Psoas muscle (tissue), 8 donors: ENCODE data around the gene ABCB4. TPM values are rescaled to one million over a fixed set of nuclear protein-coding genes. Genes with fewer than 3 reads are reported as not detected.

Source experiments
- ATAC-seq, 4 donors: fragments of 200-7000 bp; cut with Tn5 transposase; one replicate each; pipeline ENCODE4 v1.9.1; 2020; ENCODE audit warnings: moderate library complexity in 3 of 4, mild to moderate bottlenecking in 2 of 4
- DNase-seq, 2 donors: peaks; one replicate each; pipeline ENCODE4 v3.0.0-alpha.2; 2020
- H3K27ac ChIP-seq: fragments of 200-600 bp; one replicate; pipeline ENCODE4 v1.8.0; 2022
- H3K27me3 ChIP-seq, 3 donors: fragments of 200-600 bp in 1 of 3; one replicate each; pipeline versions ENCODE4 v1.6.1 to v1.8.0; 2013 to 2022; ENCODE audit warnings: low read length in 2 of 3, mild to moderate bottlenecking in 2 of 3, moderate library complexity in 1 of 3; ENCODE audit not compliant: insufficient read depth in 3 of 3
- H3K36me3 ChIP-seq, 2 donors: fragments of 200-600 bp in 1 of 2; one replicate each; pipeline versions ENCODE4 v1.6.1 to v1.8.0; 2013 to 2022; ENCODE audit warnings: low read depth in 1 of 2, mild to moderate bottlenecking in 1 of 2, moderate library complexity in 1 of 2; ENCODE audit not compliant: insufficient read depth in 1 of 2
- H3K4me1 ChIP-seq: fragments of 200-600 bp; one replicate; pipeline ENCODE4 v1.8.0; 2022
- H3K4me3 ChIP-seq: fragments of 200-600 bp; one replicate; pipeline ENCODE4 v1.8.0; 2022; ENCODE audit warnings: mild to moderate bottlenecking
- H3K9me3 ChIP-seq: fragments of 200-600 bp; one replicate; pipeline ENCODE4 v1.8.0; 2022
- WGBS, 3 donors: extraction: QIAGEN DNeasy Blood & Tissue Kit; methylation state at CpG; one replicate each; pipeline versions ENCODE4 v1.1.6 to v1.1.7; 2013; 5-methylcytosine and 5-hydroxymethylcytosine counted together
- intact Hi-C, 2 donors: fragments of 100-400 bp; cut with DNase I; formaldehyde crosslinking; loops; one replicate each; pipeline versions ENCODE4 v1.11.0 to v1.14.2; 2022
- long read RNA-seq, 2 donors: library from polyadenylated mRNA; unstranded; transcript quantifications; one replicate each; pipeline ENCODE4 v2.0.0, GENCODE V29; 2021
- polyA plus RNA-seq, 3 donors: library from polyadenylated mRNA; stranded (reverse); fragments of 200-250 nt; gene quantifications; one replicate each; pipeline ENCODE4 v1.2.3, GENCODE V29; 2013
- total RNA-seq, 4 donors: library from RNA; stranded (reverse); fragmentation: NEBNext Ultra II Directional in 2 of 4; extraction: Animal tissue kit (Norgen Biotek cat#: 25700) in 2 of 4; gene quantifications; one replicate each; pipeline versions ENCODE4 v1.2.1 to v1.2.4, GENCODE V29; 2021 to 2023
- TF ChIP-seq, protein P1 (sequence below): fragments of 200-600 bp; IDR thresholded peaks from one replicate; pipeline ENCODE4 v1.8.0; 2022; ENCODE audit warnings: antibody characterized with exemption
- donor health status: healthy with polysubstance abuse.
- donor health status: DM: no; HTN: no; CAD: no; lungs with moderate emphysema.
- donor health status: Bipolar disorder and iron deficiency.
- donor health status: healthy.
- donor health status: DM: yes; HTN: yes; CAD: no.
- donor health status: DM: no; HTN: no; CAD: no.
- donor health status: DM: no; HTN: no; CAD: no.
- donor health status: DM: yes; HTN: yes; CAD: no.

Gene ABCB4
- total RNA-seq, result 1 to 10 TPM; 1.8 to 4.0 (median 2.9) TPM
- polyA plus RNA-seq, result 1 to 10 TPM; 1.1 to 2.0 (median 1.1) TPM
- long read RNA-seq, donor 1, result 0 reads
- long read RNA-seq, donor 2, partial matches to known transcripts, result 9 of 15 reads
- long read RNA-seq, donor 2, other reads (novel, unspliced or antisense), result 5 of 15 reads

DNA sequence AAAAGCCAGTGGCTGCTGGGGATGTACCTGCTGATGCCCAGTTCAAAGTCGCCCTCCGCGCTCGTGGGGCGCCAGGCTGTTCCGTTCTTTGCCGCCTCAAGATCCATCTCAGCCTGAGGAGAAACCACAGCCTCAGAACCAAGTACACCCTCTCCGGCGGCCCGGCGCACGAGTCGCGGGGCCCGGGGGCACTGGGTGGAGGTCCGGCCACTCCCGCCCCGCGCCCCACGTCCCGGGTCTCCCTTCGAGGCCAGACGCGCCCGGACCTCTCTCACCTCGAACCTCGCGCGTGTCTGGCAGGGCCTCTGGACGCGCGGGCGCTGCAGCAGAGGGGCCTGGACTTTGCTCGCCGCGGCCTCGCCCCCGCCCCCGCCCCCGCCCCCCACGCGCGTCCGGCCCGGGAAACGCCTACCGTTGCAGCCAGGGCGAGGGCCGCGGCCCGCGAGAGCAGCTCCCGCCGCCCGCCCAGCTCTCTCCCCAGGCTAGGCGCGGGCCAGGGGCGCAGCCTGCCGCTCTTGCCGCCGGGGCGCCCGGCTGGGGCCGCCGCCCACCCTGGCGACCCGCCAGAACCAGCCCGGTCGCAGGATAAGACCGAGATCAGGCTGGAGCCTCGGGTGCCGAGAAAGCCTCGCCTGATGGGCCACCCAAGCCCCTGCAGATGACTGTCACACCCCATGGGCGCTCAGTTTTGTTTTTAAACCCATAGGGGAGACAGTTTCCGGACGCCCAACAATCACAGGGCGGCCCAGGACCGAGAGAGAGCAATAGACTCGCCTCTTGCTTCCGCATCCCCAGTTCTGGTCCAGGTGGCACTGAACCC lies at the start of gene ABCB4:
ABCB4 (minus strand) TSS at position 322 of the 820 bp plus-strand sequence; CDS start at position 107, 215 bp downstream.
- Histone ChIP-seq H3K9me3 (no peaks in the 10 kb centered on the region), H3K4me3 (peak within 1 kb of the TSS; percentile 73), H3K27me3 (peaks cover 0 to 2% (median 0%) of the 10 kb centered on the region in 3 donors), H3K4me1 (peaks cover 16% of the 10 kb centered on the region), H3K36me3 (no peaks in the 10 kb centered on the region), H3K27ac (peak within 1 kb of the TSS; percentile 86)
- TF ChIP-seq, protein P1, sequence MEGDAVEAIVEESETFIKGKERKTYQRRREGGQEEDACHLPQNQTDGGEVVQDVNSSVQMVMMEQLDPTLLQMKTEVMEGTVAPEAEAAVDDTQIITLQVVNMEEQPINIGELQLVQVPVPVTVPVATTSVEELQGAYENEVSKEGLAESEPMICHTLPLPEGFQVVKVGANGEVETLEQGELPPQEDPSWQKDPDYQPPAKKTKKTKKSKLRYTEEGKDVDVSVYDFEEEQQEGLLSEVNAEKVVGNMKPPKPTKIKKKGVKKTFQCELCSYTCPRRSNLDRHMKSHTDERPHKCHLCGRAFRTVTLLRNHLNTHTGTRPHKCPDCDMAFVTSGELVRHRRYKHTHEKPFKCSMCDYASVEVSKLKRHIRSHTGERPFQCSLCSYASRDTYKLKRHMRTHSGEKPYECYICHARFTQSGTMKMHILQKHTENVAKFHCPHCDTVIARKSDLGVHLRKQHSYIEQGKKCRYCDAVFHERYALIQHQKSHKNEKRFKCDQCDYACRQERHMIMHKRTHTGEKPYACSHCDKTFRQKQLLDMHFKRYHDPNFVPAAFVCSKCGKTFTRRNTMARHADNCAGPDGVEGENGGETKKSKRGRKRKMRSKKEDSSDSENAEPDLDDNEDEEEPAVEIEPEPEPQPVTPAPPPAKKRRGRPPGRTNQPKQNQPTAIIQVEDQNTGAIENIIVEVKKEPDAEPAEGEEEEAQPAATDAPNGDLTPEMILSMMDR, result no peak
- intact Hi-C loops, result no loop called here
- WGBS, 3 donors, result 2 to 3% (median 3%) methylated on average over 52 to 80 of the region's 80 CpGs
- DNase-seq, result peak; percentile 28 to 63
- peak; percentile 44 to 53 (median 49) for ATAC-seq

DNA sequence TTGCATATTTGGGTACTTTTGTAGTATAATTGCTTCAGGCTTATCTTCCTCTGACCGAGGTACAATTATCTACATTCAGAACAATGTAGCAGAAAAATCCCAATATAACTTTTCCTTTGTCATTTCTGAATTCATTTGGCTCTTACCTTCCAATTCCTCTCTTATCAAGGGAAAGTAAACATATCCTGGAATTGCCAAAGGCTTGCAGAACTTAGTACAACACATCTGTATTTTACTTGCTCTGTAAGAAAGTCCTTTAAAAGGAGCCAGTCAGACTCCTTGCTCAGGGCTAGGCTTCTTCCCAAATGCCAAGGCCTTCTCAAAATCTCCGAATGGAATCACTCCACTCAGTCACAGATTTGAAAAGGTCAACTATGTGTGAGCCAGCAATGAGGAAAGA lies 43.3 kb upstream of the ABCB4 start:
- no peak for ATAC-seq
- H3K9me3 ChIP-seq, result no peaks in the 10 kb centered on the region
- H3K4me1 ChIP-seq, result no peaks in the 10 kb centered on the region
- H3K4me3 ChIP-seq, result no peak overlapping the region
- TF ChIP-seq, protein P1, result no peak
- H3K27ac ChIP-seq, result no peak overlapping the region
- intact Hi-C loops, result no loop called here
- H3K36me3 ChIP-seq, result no peaks in the 10 kb centered on the region
- 70 to 84% (median 77%) methylated on average over 2 of the region's 2 CpGs for WGBS, 3 donors
- H3K27me3 ChIP-seq, result no peaks in the 10 kb centered on the region
- DNase-seq, result no peak

DNA sequence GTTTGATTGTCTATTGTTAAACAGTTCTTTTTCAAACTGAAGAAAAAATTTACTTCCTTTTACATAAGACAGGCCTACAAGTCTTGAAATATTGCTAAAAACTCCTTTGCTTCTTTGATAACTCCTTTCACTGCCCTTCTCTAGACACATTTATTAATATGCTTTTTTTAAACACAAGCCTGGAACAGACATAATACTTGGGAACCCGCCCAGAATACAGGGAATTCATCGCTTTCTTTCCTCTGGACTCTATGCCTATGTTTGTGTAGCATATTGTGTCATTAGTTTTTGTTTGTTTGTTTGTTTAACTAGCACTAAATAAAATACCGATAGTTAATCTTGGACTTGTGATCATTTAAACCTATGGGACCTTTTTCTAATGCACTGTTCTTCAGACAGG lies 42.4 kb upstream of the ABCB4 start:
- no peak for DNase-seq
- 84 to 86% (median 85%) methylated on average over 3 of the region's 3 CpGs for WGBS, 3 donors
- ATAC-seq, result no peak
- Histone ChIP-seq H3K4me3 (no peak overlapping the region), H3K36me3 (no peaks in the 10 kb centered on the region), H3K27me3 (no peaks in the 10 kb centered on the region), H3K27ac (no peak overlapping the region), H3K9me3 (no peaks in the 10 kb centered on the region), H3K4me1 (no peaks in the 10 kb centered on the region)
- intact Hi-C loops, result no loop called here
- TF ChIP-seq, protein P1, result no peak

DNA sequence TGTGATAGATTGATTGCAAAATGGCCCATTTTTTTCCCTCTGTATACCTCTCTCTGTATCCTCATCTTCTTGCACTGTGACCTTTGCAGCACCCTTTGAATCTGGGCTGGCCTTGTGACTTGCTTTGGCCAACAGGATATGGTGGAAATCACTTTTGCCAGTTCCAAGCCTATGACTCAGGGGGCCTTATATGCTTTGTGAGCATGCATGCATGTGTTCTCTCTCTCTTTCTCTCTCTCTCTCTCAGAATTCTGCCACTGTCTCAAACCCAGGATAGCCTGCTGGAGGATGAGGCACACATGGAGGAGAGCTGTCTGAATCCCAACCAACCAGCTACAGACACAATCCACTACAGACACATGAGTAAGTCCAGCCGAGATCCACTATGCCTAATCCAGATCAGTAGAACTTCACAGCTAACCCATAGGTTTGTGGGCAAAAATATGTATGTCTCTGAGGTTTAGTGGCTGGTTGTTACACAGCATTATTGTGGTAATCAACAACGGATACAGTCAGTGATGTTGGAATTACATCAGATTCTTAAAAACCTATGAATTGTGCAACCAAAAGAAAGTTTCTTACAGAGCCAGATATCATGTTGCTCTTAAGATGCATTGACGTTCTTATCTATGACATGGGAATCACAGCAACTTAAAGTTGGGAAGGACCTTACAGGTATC lies 41.8 kb upstream of the ABCB4 start:
- DNase-seq, result no peak
- H3K36me3 ChIP-seq, result no peaks in the 10 kb centered on the region

More for the DNA sequence above, 41.8 kb upstream of the ABCB4 start:
- Histone ChIP-seq H3K4me1 (no peaks in the 10 kb centered on the region), H3K4me3 (no peak overlapping the region), H3K27ac (no peak overlapping the region), H3K9me3 (no peaks in the 10 kb centered on the region), H3K27me3 (no peaks in the 10 kb centered on the region)
- WGBS, 3 donors, result 76 to 83% (median 76%) methylated on average over 3 of the region's 3 CpGs
- ATAC-seq, result no peak
- TF ChIP-seq, protein P1, result no peak
- intact Hi-C loops, result no loop called here
